Esophagus squamous epithelium (tissue), 4 donors: ENCODE results near the gene ACAD8.

Source experiments
- POLR2A ChIP-seq, 4 donors: fragments of 450-650 bp; IDR thresholded peaks; one replicate each; pipeline ENCODE4 v1.6.1; 2017; ENCODE audit warnings: antibody characterized with exemption in 4 of 4, mild to moderate bottlenecking in 4 of 4, moderate library complexity in 3 of 4
- TF ChIP-seq, protein P1 (sequence below), 6 experiments: fragments of 450-650 bp in 4 of 6; fragments of 200-600 bp in 2 of 6; sonication (generic) in 2 of 6; IDR thresholded peaks; one replicate each; pipeline ENCODE4 v1.5.1; 2016 to 2019; ENCODE audit warnings: antibody characterized with exemption in 6 of 6, mild to moderate bottlenecking in 4 of 6, moderate library complexity in 4 of 6

DNA sequence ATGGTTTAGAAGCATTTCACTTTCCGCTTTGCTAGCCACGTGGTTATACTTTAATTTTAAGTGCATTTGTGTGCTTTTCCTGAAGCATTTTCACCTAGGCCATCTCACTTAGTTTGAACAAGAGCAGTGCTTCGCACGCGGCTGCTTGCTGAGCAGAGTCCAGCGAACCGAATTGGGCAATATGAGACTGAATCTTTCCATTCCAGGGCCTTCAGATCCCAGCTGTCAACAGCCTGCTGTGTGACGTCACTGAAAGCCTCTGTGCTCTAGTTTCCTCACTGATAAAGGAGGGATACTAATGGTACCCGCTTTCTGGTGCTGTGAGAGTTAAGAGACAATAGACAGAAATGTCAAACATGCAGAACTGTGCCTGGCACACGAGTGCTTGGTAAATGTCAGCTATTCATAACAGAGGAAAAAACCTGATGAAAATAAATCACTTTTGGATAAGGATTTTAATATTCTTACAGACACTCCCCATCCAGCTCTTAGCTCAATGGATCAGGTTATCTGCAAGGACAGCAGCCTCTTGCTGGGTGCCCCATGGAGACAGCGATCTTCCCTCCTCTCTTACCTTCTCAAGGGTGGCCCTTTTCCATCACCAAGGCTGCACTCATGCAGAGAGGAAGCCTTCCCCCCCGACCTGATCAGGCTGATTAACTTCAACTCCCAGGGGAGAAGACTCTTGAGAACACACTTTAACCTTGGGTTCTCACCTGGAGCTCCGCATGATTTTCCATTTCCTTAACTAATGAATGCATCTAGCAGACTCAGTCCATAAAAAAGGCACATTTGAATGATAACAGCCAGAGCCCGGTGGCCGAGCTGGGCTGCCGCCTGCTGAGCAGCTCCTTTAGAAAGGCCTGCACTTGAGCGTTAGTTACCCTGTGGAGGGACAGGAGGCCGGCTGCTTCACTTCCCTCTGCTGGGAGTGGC is 19.3 kb downstream of the ACAD8 start:
- TF ChIP-seq POLR2A (IDR thresholded peaks at IDR 0.05) = no peak
- TF ChIP-seq, protein P1, sequence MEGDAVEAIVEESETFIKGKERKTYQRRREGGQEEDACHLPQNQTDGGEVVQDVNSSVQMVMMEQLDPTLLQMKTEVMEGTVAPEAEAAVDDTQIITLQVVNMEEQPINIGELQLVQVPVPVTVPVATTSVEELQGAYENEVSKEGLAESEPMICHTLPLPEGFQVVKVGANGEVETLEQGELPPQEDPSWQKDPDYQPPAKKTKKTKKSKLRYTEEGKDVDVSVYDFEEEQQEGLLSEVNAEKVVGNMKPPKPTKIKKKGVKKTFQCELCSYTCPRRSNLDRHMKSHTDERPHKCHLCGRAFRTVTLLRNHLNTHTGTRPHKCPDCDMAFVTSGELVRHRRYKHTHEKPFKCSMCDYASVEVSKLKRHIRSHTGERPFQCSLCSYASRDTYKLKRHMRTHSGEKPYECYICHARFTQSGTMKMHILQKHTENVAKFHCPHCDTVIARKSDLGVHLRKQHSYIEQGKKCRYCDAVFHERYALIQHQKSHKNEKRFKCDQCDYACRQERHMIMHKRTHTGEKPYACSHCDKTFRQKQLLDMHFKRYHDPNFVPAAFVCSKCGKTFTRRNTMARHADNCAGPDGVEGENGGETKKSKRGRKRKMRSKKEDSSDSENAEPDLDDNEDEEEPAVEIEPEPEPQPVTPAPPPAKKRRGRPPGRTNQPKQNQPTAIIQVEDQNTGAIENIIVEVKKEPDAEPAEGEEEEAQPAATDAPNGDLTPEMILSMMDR (IDR thresholded peaks at IDR 0.05) = no peak
